ENCODE measurements around the gene GOLT1A. TPM values are rescaled to one million over a fixed set of nuclear protein-coding genes. Genes with fewer than 3 reads are reported as not detected.

The GOLT1A gene
- total RNA-seq, 1 experiment from 2014 or later: 0.49 TPM

DNA sequence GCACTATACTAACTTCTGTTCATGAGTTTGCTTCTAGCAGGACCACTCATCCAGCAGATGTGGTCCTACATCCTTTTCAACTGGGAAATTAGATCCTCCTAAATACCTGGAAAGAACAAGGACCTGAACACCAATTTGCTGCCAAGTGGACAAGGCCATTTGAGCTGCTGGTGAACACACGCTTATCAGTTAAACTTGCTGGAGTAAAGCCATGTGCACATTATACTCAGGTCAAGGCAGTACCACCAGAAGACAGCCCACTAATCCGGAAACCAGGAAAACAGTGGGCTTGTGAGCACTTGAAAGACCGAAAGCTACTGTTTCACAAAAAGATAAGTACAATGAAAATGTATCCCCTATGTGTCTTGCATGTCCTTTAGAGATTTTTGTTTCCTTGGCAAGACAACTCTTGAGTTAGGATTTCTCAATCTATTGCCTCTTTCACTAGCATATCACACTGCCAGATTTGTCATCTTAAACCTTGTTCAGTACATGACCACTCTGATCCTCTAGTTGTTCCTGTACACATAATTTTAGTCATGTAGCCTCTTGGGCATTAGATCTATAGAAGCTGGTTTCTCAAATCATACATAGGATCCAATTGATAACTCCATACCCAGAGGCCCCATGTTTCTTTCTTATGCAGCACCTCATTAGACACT is 43.2 kb downstream of the GOLT1A start:
- H3K27ac ChIP-seq (ENCODE audit: low read length): no peak overlapping the region
- H3K36me3 ChIP-seq (ENCODE audit: control insufficient read depth, insufficient read depth, low read length): no peaks in the 10 kb centered on the region
- H3K9me3 ChIP-seq (ENCODE audit: control insufficient read depth, insufficient read depth, low read depth, low read length): peaks cover 11% of the 10 kb centered on the region; the same call in 1 of the 2 replicates
- H3K4me3 ChIP-seq (ENCODE audit: low read depth in 2 of 2, low read length in 2 of 2): no peak overlapping the region
- 0 out of 2 replicates have a peak, but pooled peaks cover 3% of the 10 kb centered on the region for H3K27me3 ChIP-seq (ENCODE audit: control insufficient read depth, insufficient read depth, low read length)
- TF ChIP-seq SIN3A (IDR thresholded peaks at IDR 0.05; ENCODE audit: borderline replicate concordance, insufficient read depth, low read depth, low read length) (no peak), REST (IDR thresholded peaks at IDR 0.05; ENCODE audit: insufficient read depth in 1 of 2, low read depth in 2 of 2, low read length in 1 of 2) (no peak), POLR2AphosphoS5 (IDR thresholded peaks at IDR 0.05; ENCODE audit: low read depth, low read length) (no peak), TCF7L2 (IDR thresholded peaks at IDR 0.05; ENCODE audit: low read depth, low read length) (no peak)
- TF ChIP-seq, protein P1, sequence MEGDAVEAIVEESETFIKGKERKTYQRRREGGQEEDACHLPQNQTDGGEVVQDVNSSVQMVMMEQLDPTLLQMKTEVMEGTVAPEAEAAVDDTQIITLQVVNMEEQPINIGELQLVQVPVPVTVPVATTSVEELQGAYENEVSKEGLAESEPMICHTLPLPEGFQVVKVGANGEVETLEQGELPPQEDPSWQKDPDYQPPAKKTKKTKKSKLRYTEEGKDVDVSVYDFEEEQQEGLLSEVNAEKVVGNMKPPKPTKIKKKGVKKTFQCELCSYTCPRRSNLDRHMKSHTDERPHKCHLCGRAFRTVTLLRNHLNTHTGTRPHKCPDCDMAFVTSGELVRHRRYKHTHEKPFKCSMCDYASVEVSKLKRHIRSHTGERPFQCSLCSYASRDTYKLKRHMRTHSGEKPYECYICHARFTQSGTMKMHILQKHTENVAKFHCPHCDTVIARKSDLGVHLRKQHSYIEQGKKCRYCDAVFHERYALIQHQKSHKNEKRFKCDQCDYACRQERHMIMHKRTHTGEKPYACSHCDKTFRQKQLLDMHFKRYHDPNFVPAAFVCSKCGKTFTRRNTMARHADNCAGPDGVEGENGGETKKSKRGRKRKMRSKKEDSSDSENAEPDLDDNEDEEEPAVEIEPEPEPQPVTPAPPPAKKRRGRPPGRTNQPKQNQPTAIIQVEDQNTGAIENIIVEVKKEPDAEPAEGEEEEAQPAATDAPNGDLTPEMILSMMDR (IDR thresholded peaks at IDR 0.05): no peak
- ATAC-seq (no peak), DNase-seq (ENCODE audit: low read depth, low spot score) (no peak)
- no peaks in the 10 kb centered on the region for H3K4me1 ChIP-seq (ENCODE audit: control insufficient read depth, insufficient read depth, low read length)
- ChIA-PET CTCF (no interaction called here), POLR2A (no interaction called here)
- intact Hi-C loops (cut with micrococcal nuclease; ENCODE audit: unreplicated experiment): no loop called here
- no TSS peak for BruUV-seq (replicated peaks)
- in situ Hi-C loops (cut with HindIII; ENCODE audit: low pct_unique_long_range_greater_than_20kb, low sequenced_read_pairs): no loop called here

DNA sequence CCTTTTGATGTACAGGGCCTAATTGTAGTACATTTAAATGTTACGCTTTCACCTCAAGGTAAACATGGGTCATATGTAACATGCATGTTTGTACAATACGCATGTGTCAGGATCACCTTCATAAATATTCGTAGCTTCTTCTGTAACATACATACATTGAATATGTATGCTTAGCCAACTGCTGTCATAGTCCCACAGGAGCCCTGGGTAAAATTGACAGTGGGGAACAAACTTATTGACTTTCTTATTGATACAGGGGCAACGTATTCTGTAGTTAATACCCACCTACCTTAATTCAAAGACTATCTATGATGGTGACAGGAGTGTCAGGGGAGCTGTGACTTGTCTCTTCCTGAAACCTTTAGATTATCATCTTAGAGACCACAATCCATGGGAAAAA is 43.9 kb downstream of the GOLT1A start:
- in situ Hi-C loops (cut with HindIII; ENCODE audit: low pct_unique_long_range_greater_than_20kb, low sequenced_read_pairs): no loop called here
- intact Hi-C loops (cut with micrococcal nuclease; ENCODE audit: unreplicated experiment): no loop called here
- TF ChIP-seq REST (IDR thresholded peaks at IDR 0.05; ENCODE audit: insufficient read depth in 1 of 2, low read depth in 2 of 2, low read length in 1 of 2) (no peak), POLR2AphosphoS5 (IDR thresholded peaks at IDR 0.05; ENCODE audit: low read depth, low read length) (no peak)
- Histone ChIP-seq H3K4me3 (ENCODE audit: low read depth in 2 of 2, low read length in 2 of 2) (no peak overlapping the region), H3K9me3 (ENCODE audit: control insufficient read depth, insufficient read depth, low read depth, low read length) (peaks cover 11% of the 10 kb centered on the region; the same call in 1 of the 2 replicates), H3K4me1 (ENCODE audit: control insufficient read depth, insufficient read depth, low read length) (no peaks in the 10 kb centered on the region), H3K27ac (ENCODE audit: low read length) (no peak overlapping the region), H3K27me3 (ENCODE audit: control insufficient read depth, insufficient read depth, low read length) (no peaks in the 10 kb centered on the region), H3K36me3 (ENCODE audit: control insufficient read depth, insufficient read depth, low read length) (no peaks in the 10 kb centered on the region)
- CTCF ChIA-PET: no interaction called here
- DNase-seq (ENCODE audit: low read depth, low spot score) (no peak), ATAC-seq (no peak)
- no TSS peak for BruUV-seq (replicated peaks)
- POLR2A ChIA-PET: no interaction called here
